GM21423 (cell line): ENCODE measurements around the gene TCOF1.
A peak's percentile ranks its signal among the peaks of the same experiment; 100 is the strongest.

ENCODE experiments used
- ATAC-seq: cut with Tn5 transposase; IDR thresholded peaks from one replicate; pipeline ENCODE4 v1.9.1; 2021; ENCODE audit warnings: mild to moderate bottlenecking, moderate library complexity; ENCODE audit not compliant: unreplicated experiment

The TCOF1 gene

GRCh38 chr5:150357326-150358260 lies at the start of gene TCOF1:
Gene TCOF1, plus strand, starts transcription at chr5:150357697. Its CDS starts 50 bp downstream, at chr5:150357747.
- peak; percentile 96 for ATAC-seq

GRCh38 chr5:150309101-150309885 lies 48.2 kb upstream of the TCOF1 start:
- ATAC-seq = no peak

- no peak for ATAC-seq
These were observed 47.6 kb upstream of the TCOF1 start for GRCh38 chr5:150309886-150310239.

- no peak for ATAC-seq
These were observed 47.3 kb upstream of the TCOF1 start for GRCh38 chr5:150310246-150310645.

- no peak for ATAC-seq
These were observed 46.3 kb upstream of the TCOF1 start for GRCh38 chr5:150311015-150311692.

GRCh38 chr5:150312518-150312917 lies 45.0 kb upstream of the TCOF1 start:
- no peak for ATAC-seq

- ATAC-seq = no peak
These were observed 44.0 kb upstream of the TCOF1 start for GRCh38 chr5:150313501-150313900.

GRCh38 chr5:150313921-150314716 lies 43.4 kb upstream of the TCOF1 start:
- ATAC-seq = no peak

- ATAC-seq = no peak
These were observed 42.3 kb upstream of the TCOF1 start for GRCh38 chr5:150315245-150315644.

GRCh38 chr5:150316320-150316719 lies 41.2 kb upstream of the TCOF1 start:
- no peak for ATAC-seq

GRCh38 chr5:150317048-150318003 lies 40.2 kb upstream of the TCOF1 start:
- ATAC-seq = no peak

- ATAC-seq = no peak
These were observed 38.6 kb upstream of the TCOF1 start for GRCh38 chr5:150318613-150319483.

- ATAC-seq = no peak
These were observed 38.1 kb upstream of the TCOF1 start for GRCh38 chr5:150319484-150319790.

- ATAC-seq = no peak
These were observed 37.4 kb upstream of the TCOF1 start for GRCh38 chr5:150320044-150320613.

GRCh38 chr5:150321211-150321610 lies 36.3 kb upstream of the TCOF1 start:
- no peak for ATAC-seq

GRCh38 chr5:150321784-150322183 lies 35.7 kb upstream of the TCOF1 start:
- ATAC-seq = no peak

GRCh38 chr5:150322202-150322601 lies 35.3 kb upstream of the TCOF1 start:
- no peak for ATAC-seq

GRCh38 chr5:150323092-150323491 lies 34.4 kb upstream of the TCOF1 start:
- no peak for ATAC-seq
